SW480 (cell line): ENCODE data around the gene ADGRL3.

Experiments used
- DNase-seq: peaks from one replicate; pipeline ENCODE4 v3.0.0-alpha.2; 2016; ENCODE audit warnings: low spot score

Gene ADGRL3

DNA sequence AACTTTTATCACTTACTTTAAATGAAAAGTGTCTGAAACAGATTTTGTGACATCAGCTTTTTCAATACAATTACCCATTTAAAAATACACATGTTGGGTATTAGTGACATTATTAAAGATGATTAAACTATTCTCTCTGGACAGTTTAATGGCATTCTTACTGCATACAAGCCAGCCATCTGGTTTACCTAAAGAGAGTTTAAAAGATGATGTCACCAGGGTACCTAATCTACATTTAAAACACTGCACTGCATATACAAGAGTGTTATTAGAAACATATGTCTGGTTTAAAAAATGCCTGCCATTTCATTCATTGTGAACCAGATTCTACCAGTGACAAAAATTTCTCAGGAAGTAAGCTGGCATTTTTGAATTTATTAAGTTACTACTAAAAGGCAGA lies 919.1 kb downstream of the ADGRL3 start:
- DNase-seq = no peak

- no peak for DNase-seq
Measured at GRCh38 chr4:62126064-62126732, 926.1 kb downstream of the ADGRL3 start.
